ENCODE results near the gene ATP13A1.
"Not testable (repeated sequence)": the region's sequence is repeated elsewhere in the genome, so short reads cannot be mapped to it uniquely, and the experiment has no call there.

ATP13A1 gene

DNA sequence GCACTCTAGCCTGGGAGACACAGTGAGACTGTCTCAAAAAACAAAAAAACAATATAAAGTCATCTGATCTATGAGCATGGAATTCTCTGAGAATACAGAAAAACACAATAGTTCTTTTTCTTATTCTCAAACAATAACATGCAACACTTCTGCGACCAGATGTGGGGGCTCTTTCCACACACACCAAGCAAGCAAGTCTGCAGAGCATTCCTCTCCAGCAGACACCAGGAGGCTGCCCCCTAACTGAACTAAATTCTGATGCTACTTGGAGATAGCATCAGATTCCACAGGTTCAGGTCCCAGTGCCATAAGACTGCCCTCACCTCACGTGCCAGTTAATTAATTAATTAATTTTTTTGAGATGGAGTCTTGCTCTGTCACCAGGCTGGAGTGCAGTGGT, 32.9 kb upstream of the ATP13A1 start:
- TF ChIP-seq, protein P1, sequence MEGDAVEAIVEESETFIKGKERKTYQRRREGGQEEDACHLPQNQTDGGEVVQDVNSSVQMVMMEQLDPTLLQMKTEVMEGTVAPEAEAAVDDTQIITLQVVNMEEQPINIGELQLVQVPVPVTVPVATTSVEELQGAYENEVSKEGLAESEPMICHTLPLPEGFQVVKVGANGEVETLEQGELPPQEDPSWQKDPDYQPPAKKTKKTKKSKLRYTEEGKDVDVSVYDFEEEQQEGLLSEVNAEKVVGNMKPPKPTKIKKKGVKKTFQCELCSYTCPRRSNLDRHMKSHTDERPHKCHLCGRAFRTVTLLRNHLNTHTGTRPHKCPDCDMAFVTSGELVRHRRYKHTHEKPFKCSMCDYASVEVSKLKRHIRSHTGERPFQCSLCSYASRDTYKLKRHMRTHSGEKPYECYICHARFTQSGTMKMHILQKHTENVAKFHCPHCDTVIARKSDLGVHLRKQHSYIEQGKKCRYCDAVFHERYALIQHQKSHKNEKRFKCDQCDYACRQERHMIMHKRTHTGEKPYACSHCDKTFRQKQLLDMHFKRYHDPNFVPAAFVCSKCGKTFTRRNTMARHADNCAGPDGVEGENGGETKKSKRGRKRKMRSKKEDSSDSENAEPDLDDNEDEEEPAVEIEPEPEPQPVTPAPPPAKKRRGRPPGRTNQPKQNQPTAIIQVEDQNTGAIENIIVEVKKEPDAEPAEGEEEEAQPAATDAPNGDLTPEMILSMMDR (conservative IDR thresholded peaks at IDR 0.05) = no peak
- H3K27ac ChIP-seq = no peak overlapping the region

DNA sequence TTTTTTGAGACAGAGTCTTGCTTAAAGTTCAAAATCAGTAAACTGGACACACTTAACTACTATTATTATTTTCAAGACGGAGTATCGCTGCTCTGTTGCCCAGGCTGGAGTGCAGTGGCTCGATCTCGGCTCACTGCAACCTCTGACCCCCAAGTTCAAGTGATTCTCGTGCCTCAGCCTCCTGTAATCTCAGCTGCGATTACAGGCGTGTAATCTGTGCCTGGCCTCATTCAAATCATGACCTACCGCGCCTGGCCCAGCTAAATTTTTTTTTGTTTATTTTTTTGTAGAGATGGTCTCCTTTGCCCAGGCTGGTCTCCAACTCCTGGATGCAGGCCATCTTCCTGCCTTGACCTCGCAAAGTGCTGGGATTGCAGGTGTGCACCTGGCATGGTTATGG, 28.2 kb upstream of the ATP13A1 start:
- TF ChIP-seq, protein P1 (conservative IDR thresholded peaks at IDR 0.05) = no peak

DNA sequence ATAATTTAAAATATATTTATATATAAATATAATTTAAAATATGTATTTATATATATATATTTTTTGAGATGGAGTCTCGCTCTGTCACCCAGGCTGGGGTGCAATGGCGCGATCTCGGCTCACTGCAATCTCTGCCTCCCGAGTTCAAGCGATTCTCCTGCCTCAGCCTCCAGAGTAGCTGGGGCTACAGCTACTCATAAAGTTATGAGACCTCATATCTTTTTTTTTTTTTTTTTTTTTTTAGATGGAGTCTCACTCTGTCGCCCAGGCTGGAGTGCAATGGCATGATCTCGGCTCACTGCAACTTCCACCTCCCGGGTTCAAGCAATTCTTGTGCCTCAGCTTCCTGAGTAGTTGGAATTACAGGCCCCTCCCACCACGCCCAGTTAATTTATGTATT, 25.5 kb upstream of the ATP13A1 start:
- not testable (repeated sequence) for H3K27ac ChIP-seq

More for the DNA sequence above, 28.2 kb upstream of the ATP13A1 start:
- no peak overlapping the region for H3K27ac ChIP-seq

- no peak overlapping the region for H3K27ac ChIP-seq
- TF ChIP-seq, protein P1 (conservative IDR thresholded peaks at IDR 0.05) = no peak
Measured at GRCh38 chr19:19687090-19687489, 23.6 kb upstream of the ATP13A1 start.

GRCh38 chr19:19686580-19686979, 23.1 kb upstream of the ATP13A1 start:
- no peak overlapping the region for H3K27ac ChIP-seq

GRCh38 chr19:19686119-19686518, 22.6 kb upstream of the ATP13A1 start:
- not testable (repeated sequence) for H3K27ac ChIP-seq

More at GRCh38 chr19:19686580-19686979, 23.1 kb upstream of the ATP13A1 start:
- TF ChIP-seq, protein P1 (conservative IDR thresholded peaks at IDR 0.05) = no peak

DNA sequence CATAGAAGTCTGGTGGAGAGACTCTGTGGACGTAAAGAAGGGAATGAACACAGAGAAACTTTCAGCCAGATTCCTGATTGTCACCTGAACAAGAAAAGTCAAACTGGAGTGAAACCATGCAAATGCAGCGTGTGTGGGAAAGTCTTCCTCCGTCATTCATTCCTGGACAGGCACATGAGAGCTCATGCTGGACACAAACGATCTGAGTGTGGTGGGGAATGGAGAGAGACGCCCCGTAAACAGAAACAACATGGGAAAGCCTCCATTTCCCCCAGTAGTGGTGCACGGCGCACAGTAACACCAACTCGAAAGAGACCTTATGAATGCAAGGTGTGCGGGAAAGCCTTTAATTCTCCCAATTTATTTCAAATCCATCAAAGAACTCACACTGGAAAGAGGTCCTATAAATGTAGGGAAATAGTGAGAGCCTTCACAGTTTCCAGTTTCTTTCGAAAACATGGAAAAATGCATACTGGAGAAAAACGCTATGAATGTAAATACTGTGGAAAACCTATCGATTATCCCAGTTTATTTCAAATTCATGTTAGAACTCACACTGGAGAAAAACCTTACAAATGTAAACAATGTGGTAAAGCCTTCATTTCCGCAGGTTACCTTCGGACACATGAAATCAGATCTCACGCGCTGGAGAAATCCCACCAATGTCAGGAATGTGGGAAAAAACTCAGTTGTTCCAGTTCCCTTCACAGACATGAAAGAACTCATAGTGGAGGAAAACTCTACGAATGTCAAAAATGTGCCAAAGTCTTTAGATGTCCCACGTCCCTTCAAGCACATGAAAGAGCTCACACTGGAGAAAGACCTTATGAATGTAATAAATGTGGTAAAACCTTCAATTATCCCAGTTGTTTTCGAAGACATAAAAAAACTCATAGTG, 15.9 kb upstream of the ATP13A1 start:
- H3K27ac ChIP-seq = no peak overlapping the region
- TF ChIP-seq, protein P1 (conservative IDR thresholded peaks at IDR 0.05) = no peak

DNA sequence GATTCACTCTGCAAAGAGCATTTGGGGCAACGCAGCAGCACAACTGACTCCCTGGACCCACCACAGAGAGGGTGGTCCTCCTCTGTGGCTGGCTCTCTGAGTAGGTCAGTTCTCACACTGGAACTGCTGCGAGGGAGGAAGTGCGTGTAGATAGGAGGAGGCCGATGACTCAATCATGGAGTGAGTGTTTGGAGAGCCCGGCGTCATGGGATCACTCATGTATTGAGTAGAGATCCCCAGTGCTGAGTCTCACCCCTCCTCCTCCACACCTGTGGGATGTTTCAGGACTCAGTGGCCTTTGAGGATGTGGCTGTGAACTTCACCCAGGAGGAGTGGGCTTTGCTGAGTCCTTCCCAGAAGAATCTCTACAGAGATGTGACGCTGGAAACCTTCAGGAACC, 14.1 kb upstream of the ATP13A1 start:
- no peak overlapping the region for H3K27ac ChIP-seq
- TF ChIP-seq, protein P1 (conservative IDR thresholded peaks at IDR 0.05) = no peak

Measured in VCaP (cell line).